LNCAP (cell line): ENCODE measurements around the gene PPP4R2.

ENCODE experiments used
- CTCF ChIP-seq: fragments of 450-650 bp; IDR thresholded peaks from 2 replicates; pipeline ENCODE4 v1.5.1; 2017; ENCODE audit warnings: mild to moderate bottlenecking

The PPP4R2 gene

GRCh38 chr3:72997421-72997961 is 880 bp downstream of the PPP4R2 start:
- peak; percentile 39; the same call in 1 of the 2 replicates for TF ChIP-seq CTCF

GRCh38 chr3:72998466-72998865 is 1.9 kb downstream of the PPP4R2 start:
- no peak for TF ChIP-seq CTCF

- no peak for TF ChIP-seq CTCF
Measured at GRCh38 chr3:72999951-73000350, 3.3 kb downstream of the PPP4R2 start.

GRCh38 chr3:73004316-73004715 is 7.7 kb downstream of the PPP4R2 start:
- no peak for TF ChIP-seq CTCF

- TF ChIP-seq CTCF, result no peak
Measured at GRCh38 chr3:73007992-73008712, 11.5 kb downstream of the PPP4R2 start.

- TF ChIP-seq CTCF, result no peak
Measured at GRCh38 chr3:73009008-73009407, 12.4 kb downstream of the PPP4R2 start.

GRCh38 chr3:73009750-73010149 is 13.1 kb downstream of the PPP4R2 start:
- no peak for TF ChIP-seq CTCF
